K562 (cell line): ENCODE data around the gene SCGB1A1. TPM values are rescaled to one million over a fixed set of nuclear protein-coding genes. Genes with fewer than 3 reads are reported as not detected.

Experiments
- AFF1 ChIP-seq, 2 experiments: fragments of 450-650 bp; IDR thresholded peaks; 2 replicates each; pipeline ENCODE4 v1.6.1; 2018; ENCODE audit warnings: mild to moderate bottlenecking in 2 of 2, low read depth in 1 of 2; ENCODE audit not compliant: partially characterized antibody in 2 of 2
- KAT7 ChIP-seq: sonication (generic); formaldehyde crosslinking; IDR thresholded peaks from 2 replicates; pipeline ENCODE4 v1.8.0; 2022; ENCODE audit warnings: missing genetic modification reagents, mild to moderate bottlenecking, borderline replicate concordance
- LCOR ChIP-seq: sonication (generic); formaldehyde crosslinking; IDR thresholded peaks from 2 replicates; pipeline ENCODE4 v1.8.0; 2022; ENCODE audit warnings: mild to moderate bottlenecking, missing genetic modification reagents
- MAFK ChIP-seq: IDR thresholded peaks from 2 replicates; pipeline ENCODE4 v1.6.1; 2011; ENCODE audit warnings: low read length, improper control_type of control experiment
- MCM5 ChIP-seq: fragments of 450-650 bp; IDR thresholded peaks from 2 replicates; pipeline ENCODE4 v1.6.1; 2016; ENCODE audit warnings: low read depth
- MTA2 ChIP-seq: fragments of 450-650 bp; IDR thresholded peaks from 2 replicates; pipeline ENCODE4 v1.6.1; 2016; ENCODE audit warnings: low read depth
- NR2C1 ChIP-seq, 2 experiments: fragments of 450-650 bp; IDR thresholded peaks; 2 replicates each; pipeline ENCODE4 v1.6.1; 2017; ENCODE audit warnings: mild to moderate bottlenecking in 2 of 2, antibody characterized with exemption in 1 of 2, inconsistent platforms in 1 of 2, missing compliant biosample characterization in 1 of 2, missing genetic modification characterization in 1 of 2
- PCBP2 ChIP-seq: fragments of 200-400 bp; formaldehyde crosslinking; IDR thresholded peaks from 2 replicates; pipeline ENCODE4 v1.6.1; 2018; ENCODE audit warnings: low read length, low read depth, mild to moderate bottlenecking, moderate library complexity; ENCODE audit not compliant: poor library complexity, severe bottlenecking
- PPARD ChIP-seq: fragments of 250-450 bp; sonication (Bioruptor Pico); IDR thresholded peaks from 2 replicates; pipeline ENCODE4 v1.8.0; 2022; ENCODE audit warnings: inconsistent platforms, mild to moderate bottlenecking, moderate library complexity
- ZSCAN29 ChIP-seq: fragments of 450-650 bp; IDR thresholded peaks from 2 replicates; pipeline ENCODE4 v1.6.1; 2017
- polyA plus RNA-seq, 8 experiments: library from polyadenylated mRNA; depleted of rRNA in 4 of 8; stranded (reverse) in 5 of 8; unstranded in 3 of 8; fragments of >200 nt; fragmentation: Nextera tagmentation in 2 of 8; fragmentation: Illumina TruSeq in 1 of 8; extraction: Ambion mirVana in 2 of 8; extraction: Trizol in 1 of 8; gene quantifications; 2 replicates each; pipeline versions ENCODE4 v1.2.1 to v1.2.3, GENCODE V29; 2011 to 2014; ENCODE audit warnings: inconsistent platforms in 1 of 8, missing spikeins in 1 of 8
- total RNA-seq, 7 experiments: library from RNA; depleted of rRNA in 6 of 7; stranded (reverse); fragments of >200 nt in 6 of 7; fragmentation: Illumina TruSeq in 2 of 7; extraction: Trizol in 2 of 7; gene quantifications; 2 replicates each; pipeline versions ENCODE4 v1.2.1 to v1.2.3, GENCODE V29; 2011 to 2021; ENCODE audit warnings: low replicate concordance in 1 of 7

The SCGB1A1 gene
- total and polyA plus RNA-seq, 9 of the 15 experiments (the other 6 are each of a cell fraction or from before 2014, with no cell fraction given): 0.55 TPM; not detected in 8

GRCh38 chr11:62433141-62433903, 14.5 kb downstream of the SCGB1A1 start (continued):
- no peak for TF ChIP-seq NR2C1 (IDR thresholded peaks at IDR 0.05)
- TF ChIP-seq NR2C1 (tag; IDR thresholded peaks at IDR 0.05): no peak
- no peak for TF ChIP-seq MCM5
- TF ChIP-seq AFF1 (IDR thresholded peaks at IDR 0.05; ENCODE audit: low read depth in 1 of 2, partially characterized antibody in 2 of 2): no peak
- TF ChIP-seq MAFK: no peak
- no peak for TF ChIP-seq KAT7 (CRISPR knock-in tag)
- TF ChIP-seq PCBP2: no peak
- TF ChIP-seq PPARD (CRISPR knock-in tag): no peak
- TF ChIP-seq MTA2: no peak
- TF ChIP-seq LCOR (CRISPR knock-in tag): no peak
- TF ChIP-seq ZSCAN29: no peak
